Stimulated activated CD8-positive, alpha-beta memory T cell treated with anti-CD3 and anti-CD28 coated beads, Interleukin-4, amount 100 ng/mL, for 48 hours (primary cell): Measurements from ENCODE around the gene KRT16.
"Not testable (repeated sequence)": the region's sequence is repeated elsewhere in the genome, so short reads cannot be mapped to it uniquely, and the experiment has no call there.

Experiments
- DNase-seq: peaks from one replicate; pipeline ENCODE4 v3.0.0-alpha.2; 2020

KRT16 gene

DNA sequence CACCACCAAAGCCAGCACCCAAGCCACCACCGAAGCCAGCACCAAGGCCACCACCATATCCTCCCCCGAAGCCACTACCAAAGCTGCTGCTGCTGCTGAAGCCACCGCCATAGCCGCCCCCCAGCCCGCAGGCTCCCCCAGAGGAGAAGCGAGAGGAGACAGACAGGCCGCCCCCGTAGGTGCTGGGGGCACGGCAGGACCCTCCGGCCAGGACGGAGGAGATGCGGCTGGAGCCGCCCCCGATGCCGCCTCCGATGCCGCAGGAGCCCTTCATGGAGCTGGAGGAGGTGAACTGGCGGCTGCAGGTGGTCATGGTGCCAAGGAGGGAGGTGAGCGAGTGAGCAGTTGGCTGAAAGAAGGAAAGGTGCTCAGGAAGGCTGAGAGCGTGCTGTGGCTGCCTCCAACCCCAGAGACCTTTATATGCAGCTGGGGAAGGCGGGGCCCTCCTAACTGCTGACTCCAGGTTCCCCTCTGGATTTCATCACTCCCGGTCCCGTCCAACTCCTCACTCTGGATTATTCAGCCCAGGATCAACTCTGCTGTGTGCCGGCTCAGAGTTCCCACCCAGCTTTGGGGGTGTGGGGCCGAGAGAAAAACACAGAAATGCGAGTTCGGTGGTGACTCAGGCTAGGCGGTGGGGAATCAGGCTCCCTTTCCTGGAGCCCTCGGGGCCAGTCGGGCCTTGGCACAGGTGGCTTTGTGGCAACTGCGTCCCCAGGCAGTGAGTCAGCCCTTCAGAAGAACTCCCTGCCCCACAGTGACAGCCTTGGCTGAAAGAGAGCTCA, at the start of gene KRT16:
Gene KRT16, minus strand, starts transcription at position 392 of the 785 bp plus-strand sequence. Its CDS starts 79 bp downstream, at position 313.
- DNase-seq, result not testable (repeated sequence)

DNA sequence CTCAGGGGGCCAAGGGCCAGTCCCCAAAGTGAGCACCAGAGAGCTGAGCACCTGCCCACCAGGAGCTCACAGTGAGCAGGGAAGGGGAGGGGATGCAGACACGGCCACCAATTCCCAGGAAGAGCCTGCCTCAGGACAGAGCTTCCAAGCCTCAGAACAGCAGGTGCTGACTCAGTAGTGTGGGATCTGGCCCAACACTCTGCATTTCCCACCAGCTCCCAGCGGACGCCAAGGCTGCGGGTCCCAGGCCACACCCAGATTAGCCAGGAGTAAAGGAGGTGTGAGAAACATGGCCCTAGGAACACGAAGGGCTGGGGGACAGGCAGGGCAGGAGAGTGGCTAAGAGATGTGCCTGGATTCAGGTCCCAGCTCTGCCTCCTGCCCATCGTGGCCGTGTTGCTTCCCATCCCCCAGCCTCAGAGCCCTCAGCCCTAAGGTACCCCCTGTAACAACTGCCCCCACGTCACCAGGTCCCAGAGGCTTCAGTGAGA, 47.7 kb upstream of the KRT16 start:
- no peak for DNase-seq

DNA sequence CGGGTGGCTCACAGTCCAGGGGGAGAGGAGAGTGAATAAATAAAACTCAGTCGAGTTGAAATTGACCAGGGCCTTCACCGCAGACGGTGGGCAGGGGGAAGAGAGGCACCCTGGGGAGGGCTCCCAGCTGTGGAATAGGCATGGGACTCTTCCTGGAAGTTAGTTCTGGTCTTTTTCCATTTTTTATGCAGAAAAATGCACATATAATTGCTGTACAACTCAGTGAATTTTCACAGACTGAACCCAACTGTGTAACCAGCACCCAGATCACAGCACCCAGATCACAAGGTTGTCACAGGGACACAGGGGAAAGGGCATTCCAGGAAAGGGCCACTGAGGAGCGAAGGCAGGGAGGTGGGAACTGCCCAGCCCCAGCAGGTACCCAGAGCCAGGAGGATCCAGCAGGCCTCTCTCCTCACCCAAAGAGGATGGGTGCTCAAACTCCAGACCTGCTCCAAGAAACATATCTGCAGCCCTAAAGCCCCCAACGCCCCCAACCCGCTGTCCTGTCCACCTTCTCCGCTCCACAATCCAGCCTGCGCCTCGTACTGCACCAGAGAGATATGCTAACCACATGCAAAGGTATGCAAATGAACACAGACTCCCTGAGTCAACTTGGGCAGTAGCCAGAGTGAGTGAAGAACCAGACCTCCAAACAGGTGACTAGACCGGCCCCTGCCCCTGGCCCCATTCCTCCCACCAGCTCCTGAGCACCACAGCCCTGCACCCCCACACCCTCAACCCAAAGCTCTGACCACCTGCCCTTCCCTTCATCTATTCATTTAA, 47.1 kb upstream of the KRT16 start:
- no peak for DNase-seq

DNA sequence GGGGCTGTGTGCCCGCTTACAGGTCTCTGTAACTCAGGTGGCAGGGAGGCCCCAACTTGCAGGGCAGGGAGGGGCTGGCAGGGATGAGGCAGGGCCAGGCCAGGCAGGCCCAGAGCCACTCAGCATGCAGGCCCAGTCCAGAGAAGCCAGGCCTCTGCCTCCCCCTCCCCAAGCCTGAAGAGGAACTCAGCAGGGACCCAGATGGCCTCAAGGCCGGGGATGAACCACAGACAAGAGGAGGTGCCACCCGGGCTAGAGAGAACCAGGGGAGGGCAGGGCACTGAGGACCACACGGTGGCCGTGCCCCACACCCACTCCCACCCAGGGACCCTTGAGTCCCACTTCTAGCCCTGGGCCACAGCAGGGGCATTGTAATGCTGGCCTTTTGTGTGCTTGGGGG, 46.3 kb upstream of the KRT16 start:
- no peak for DNase-seq

DNA sequence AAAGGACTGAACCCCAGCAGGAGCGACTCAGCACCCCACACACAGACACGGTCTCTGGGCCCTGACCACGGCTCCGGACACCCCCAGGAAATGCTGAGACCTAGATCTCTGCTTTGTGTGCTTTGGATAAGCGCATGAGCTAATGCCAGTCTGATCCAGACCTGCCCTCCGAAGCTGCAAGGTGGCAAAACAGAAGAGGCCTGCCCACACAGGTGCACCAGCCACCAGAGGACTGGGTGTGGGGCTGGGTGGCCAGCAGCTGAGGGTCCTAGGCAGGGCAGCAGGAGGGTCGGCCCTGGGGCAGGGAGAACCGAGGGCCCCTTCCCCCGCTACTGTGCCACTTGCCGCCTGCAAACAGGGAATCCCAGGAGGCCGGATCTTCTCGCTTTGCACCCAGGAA, 45.4 kb upstream of the KRT16 start:
- DNase-seq, result no peak

DNA sequence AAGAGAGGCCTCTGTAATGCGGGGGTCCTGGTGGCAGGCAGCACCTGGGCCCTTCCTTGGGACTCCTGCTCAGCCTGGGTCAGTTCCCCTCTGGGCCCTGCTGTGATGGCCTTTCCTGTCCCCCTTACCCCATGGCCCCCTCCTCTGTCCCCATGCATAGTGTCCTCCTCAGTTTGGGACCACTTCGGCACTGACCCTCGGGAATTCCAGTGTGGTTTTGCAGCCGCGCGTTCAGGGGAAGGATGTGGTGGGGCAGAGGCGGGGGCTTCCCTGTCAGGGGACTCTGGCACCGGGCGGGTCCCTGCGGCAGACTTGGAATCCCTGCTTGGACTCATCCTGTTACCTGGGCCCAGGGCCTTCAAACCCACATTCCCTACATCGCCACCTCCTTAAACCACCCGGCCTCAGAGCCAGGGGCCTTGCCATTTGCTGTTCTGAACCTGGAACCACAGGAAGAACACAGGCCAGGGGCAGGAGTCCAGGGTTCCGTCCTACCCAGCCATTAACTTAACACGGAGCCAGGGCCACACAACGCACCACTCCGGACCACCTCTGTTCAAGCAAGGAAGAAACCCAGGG, 44.7 kb upstream of the KRT16 start:
- no peak for DNase-seq

DNA sequence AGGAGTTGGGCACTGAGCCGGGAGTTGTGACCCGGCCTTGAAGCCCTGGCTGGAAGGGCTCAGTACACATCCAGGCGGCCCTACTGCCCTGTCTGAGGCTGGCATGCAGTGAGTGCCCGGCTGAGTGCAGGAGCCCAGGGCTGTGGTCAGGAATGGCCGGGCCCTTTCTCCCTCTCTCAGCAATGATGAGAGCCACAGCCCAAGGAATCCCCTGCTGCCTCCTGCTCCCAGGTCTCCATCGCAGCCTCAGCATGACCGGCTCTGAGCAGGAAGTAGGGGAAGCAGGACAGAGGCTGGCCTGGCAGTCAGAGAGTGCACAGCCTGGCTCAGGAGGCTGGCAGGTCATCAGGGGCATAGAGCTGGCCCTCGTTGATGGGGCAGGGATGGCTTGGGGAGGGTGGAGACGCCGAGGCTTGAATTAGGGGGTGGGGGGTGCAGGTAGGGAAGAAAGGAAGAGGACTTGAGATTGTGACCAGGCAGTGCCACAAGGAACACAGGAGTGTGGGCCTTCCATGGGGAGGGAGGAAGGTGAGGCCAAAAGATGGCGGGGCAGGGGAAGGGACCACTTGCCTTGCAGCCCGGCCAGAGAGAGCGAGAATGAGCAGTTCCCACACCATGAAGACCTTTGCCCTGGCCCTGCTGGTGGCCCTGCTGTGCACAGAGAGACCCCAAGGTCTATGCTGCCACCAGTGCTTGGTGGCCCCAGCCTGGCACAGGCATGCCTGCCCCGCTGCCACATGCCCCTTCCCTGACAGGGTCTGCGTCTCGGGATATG, 43.9 kb upstream of the KRT16 start:
- DNase-seq, result no peak

DNA sequence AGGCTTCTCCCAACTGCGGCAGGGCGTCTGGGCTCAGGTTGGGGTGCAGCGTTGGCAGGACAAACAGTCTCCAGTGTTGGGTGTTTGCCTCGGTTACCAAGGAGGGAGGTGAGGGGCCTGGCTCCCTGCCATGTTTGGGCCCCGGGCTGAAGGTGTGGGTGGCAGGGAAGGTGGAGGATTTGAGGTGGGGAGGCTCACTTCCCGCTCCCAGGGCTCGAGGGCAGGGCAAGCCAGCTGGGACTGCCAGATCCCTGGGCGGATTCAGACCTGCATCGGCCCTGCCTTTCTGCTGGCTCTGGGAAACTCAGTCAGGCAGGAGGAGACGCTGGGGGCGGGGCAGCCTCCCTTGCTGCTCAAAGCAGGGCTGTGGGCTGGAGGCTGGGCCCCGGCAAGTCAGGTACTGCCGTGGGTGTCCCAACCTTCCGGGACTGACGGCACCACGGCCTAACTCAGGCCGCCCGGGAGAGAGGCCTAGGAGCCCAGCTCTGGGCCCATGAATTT, 43.1 kb upstream of the KRT16 start:
- no peak for DNase-seq

DNA sequence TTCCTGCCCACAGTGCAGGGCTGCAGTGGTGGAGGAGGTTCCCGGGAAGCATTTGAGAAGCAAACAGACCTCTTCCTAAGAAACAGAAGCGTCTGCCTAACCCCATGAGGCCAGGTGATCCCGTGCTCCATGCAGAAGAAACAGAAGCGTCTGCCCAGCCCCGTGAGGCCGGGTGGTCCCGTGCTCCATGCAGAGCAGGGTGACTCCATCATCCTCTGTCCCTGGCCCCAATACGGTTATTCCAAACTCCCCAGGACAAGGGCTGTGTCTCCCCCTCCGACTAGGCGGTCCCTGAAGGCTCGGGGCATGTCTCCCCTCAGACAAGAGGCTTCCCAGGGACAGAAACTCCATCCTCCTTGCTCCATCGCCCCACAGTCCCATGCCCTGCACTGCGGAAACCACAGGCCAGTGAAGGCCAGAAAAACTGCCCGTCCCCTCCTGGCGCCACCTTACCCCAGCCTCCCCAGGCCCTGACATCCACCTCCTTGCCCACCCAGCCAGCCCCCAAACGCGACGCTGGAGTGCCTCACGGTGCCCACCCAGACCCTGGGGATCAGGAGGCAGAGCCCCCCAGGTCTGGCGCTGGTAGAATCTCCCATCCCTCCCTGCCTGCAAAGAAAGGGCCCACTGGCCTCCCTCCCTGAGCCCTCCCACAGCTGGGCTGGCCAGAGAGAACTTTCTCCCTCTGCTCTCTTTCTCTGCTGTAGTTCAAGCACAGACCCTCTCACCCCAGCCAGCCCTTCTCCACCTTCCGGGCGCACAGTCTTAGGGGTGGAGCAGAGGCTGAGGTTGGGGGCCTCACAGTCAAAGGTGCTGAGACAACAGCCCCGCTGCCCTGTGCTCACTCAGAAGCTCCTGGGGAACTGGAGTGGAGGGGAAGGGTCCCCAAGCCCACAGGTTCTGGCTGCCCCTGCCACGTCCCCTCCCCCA, 42.4 kb upstream of the KRT16 start:
- DNase-seq, result no peak

DNA sequence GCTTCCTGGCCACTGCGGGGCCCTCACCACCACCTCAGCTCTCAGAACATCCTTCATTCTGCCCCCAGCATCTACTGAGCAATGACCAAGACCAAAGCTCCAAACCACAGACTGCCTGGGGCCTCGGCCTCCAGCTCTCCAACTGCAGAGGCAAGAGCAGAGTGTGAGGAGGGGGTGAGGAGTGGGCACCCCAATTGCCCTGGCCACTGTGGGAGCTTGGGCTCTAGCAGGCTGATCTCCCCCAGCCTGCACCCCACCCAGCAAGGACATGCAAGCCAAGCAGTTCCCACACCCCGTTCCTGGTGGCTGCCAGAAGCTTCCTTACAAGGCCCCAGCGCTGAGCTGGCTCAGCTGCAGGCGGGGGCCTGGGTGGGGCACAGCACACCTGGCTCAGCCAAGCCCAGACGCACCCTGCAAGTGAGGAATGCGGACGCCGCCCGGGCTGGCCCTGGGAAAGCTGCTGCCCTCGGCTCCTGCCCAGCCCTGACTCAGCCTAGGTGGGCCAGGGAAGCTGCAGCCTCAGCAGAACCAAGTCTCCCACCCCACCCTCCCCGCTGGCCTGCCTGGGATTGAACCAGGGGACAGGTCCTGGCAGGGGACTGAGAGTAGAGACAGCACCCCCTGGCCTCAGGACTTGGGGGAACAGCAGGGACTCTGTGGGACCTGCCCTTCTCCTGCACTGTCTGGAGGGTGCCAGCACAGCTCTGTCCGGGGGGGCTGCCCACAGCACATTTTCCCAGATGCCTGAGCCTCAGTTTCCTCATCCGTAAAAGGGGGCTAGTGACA, 41.5 kb upstream of the KRT16 start:
- no peak for DNase-seq

DNA sequence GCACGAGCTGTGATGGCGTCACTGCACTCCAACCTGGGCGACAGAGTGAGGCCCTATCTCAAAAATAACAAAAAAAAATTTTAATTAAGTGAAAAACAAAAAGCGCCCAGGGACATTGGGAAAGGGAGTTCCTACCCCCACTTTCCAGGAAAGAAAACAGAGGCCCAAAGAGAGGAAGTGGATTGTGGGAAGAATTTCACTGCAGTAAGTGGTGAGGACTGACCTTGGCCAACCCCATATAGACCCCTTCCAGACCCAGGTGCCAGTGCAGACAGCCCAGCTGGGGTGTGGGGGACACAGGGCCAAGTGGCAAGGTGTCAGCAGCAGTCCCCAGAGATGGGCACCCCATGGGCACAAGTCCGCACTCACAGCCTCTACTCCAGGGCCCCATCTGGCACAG, 40.9 kb upstream of the KRT16 start:
- no peak for DNase-seq

DNA sequence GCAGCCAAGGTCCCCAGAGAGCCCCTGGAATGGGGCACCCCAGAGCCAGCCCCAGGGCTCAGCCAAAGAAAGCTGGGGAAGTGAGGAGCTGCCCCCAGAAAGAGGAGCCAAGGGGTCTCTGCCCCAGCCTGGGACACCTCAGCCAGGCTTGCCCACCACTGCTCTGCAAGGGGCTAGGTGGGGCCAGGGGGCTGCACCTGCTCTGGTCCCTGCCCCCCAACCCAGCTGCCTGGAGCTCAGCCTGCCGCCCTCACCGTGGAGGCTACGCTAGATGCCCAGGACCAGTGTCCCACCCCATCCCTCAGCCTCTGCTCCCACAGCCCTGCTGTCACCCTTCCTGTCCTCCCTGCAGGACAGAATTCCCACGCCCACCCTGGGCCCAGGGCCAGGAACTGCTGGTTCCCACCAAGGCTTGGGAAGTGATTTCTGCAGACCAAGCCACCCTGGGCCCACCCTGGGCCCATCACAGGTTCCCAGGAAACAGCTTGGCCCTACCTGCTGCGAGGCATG, 39.9 kb upstream of the KRT16 start:
- DNase-seq, result no peak

DNA sequence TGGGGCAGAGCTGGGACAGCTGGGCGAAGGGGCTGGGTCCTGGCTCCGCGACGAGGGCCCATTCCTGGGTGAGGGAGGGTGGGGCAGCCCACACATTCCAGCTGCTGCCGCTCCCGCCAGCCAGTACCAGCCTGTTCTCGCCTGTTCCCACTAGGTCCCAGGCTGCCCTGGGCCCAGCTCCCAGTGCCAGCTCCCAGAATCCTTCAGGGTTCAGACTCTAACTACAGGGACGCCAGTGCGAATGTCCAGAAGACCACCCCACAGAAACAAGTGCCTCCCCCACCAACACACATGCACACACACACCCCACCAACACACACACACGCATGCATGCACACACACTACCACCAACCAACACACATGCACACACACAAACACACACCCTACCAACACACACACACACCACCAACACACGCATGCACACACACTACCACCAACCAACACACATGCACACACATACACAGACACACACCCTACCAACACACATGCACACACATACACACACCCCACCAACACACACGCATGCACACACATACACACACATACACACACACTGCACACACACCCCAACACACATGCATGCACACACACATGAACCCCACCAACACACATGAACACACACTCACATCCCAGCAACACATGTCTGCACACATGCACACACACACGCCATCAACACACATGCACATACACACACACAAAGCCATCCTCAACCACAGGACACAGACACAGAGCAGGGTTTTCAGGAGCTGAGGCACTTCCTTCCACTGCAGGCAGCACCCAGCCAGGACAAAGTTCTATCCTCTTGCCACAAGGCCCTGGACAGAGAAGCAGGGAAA, 39.3 kb upstream of the KRT16 start:
- no peak for DNase-seq

DNA sequence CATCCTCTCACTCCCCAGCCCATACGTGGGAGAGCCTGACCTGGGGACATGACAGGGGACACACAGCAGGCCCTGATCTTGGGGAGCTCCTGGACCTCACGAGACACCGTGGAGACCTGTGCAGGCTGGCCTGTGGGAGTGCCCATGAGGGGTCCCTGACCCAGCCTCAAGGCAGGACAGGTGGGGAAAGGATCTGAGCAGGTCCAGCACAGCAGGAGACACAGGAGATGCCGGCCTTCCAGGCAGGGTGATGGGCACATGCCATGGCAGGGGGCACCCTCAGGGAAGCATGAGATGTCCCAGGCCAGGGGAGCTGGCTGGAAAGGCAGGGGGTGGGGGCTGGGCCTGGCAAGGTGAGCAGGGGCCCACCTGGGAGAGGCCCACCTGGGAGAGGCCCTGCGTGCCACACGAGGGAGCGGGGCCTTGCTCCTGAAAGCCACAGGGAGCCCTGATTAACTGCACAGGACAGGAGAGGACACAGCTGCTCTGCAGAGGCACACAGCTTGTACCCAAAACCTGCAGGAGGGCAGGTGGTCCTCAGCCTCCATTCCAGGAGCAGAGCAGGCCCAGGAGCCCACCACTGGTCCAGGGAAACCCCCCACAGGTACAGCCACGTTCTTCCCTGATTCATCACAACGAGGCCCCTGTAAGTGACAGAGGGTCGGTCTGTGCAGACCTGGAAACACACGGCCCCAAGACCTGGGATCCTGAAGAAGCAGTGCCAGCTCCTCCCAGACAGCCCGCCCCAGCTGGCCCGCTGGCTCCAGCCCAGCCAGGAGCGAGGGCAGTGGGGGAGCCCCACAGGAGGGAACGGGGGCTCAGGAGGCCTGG, 38.4 kb upstream of the KRT16 start:
- DNase-seq, result no peak

DNA sequence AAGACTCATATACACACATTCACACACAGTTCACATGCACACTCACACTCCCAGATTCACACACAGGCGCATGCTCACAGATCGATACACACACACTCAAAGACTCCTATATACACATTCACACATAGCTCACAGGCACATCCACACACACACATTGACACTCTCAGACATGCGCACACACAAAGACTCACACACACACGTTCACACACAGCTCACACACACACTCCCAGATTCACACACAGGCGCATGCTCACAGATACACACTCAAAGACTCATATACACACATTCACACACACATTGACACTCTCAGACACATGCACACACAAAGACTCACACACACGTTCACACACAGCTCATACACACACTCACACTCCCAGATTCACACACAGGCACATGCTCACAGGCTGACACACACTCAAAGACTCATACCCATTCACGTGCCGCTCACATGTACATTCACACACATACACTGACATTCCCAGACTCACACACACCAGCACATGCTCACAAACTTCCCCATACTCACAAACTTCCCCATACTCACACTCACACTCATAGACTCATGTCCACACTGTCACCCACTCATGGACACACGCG, 37.5 kb upstream of the KRT16 start:
- DNase-seq, result no peak

DNA sequence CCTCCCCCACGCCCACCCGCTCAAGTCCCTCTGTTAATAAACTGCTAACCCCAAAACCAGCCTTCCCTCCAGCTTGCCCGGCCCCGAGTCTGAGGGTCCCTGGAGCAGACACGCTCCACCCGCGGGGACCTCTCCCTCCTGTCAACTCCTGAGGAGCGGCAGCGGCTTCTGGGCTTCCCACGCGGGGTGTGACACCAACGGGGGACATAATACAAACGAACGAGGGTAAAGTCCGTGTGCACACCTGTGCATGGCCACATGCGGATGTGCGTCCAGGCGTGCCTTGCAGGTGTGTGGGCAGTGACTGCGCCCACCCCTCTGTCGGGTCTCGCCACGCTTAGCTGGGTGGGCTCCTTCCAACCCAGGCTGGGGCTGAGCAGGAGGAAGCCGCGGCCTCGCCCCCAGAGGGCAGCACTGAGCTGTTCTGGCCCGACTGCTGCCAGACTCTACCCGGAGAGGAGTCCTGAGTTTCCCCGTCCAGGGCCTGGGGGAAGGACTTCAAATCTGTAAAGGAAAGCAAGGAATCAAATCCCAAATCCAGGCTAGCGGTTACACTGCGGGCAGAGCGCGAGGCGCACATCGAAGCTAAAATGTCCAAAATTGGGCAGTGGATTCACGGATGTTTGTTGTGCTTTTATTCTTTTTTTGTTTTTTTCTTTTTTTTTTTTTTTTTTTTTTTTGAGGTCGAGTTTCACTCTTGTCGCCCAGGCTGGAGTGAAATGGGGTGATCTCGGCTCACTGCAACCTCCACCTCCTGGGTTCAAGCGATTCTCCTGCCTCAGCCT, 36.0 kb upstream of the KRT16 start:
- peak; percentile 95 for DNase-seq

DNA sequence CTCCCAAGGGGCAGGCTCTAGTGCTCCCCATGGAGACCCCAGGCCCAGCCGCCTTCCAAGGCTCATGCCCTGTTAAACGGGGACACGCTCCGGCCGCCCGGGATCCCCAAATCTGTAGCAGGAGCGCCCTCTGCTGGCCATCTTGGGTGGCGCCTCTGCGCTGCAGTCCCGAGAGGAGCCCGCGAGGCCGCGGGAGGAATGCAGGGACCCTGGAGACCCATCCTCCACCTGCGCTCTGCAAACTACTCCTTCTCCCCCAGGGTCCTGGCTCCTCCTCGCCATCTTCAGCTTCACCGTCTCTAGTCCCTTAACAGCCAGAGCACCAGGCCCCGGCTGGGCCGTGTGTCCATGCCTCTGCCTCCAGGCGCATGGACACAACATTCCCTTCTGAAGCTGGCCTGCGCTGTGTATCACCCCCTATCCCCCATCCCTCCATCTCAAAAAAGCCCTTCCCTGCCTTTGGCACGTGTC, 35.4 kb upstream of the KRT16 start:
- peak; percentile 97 for DNase-seq
